Measurements from ENCODE around the gene GRIP2. TPM values are rescaled to one million over a fixed set of nuclear protein-coding genes. Genes with fewer than 3 reads are reported as not detected.

Gene GRIP2
- total RNA-seq, 4 donors from 2014 or later = 0.77 to 8.0 (median 2.1) TPM

- Histone ChIP-seq H3K36me3 (no peaks in the 10 kb centered on the region), H3K27ac (no peak overlapping the region), H3K4me3 (no peak overlapping the region), H3K9me3 (no peaks in the 10 kb centered on the region), H3K27me3 (no peaks in the 10 kb centered on the region), H3K4me1 (no peaks in the 10 kb centered on the region)
- no peak for DNase-seq
- intact Hi-C loops (cut with DNase I; ENCODE audit: low total_unique reads) = no loop called here
- TF ChIP-seq CTCF (IDR thresholded peaks at IDR 0.05) (no peak), POLR2A (IDR thresholded peaks at IDR 0.05) (no peak)
These were observed 43.5 kb upstream of the GRIP2 start for GRCh38 chr3:14583548-14584091.

- Histone ChIP-seq H3K4me3 (no peak overlapping the region), H3K9me3 (no peaks in the 10 kb centered on the region), H3K4me1 (no peaks in the 10 kb centered on the region), H3K27me3 (no peaks in the 10 kb centered on the region), H3K36me3 (no peaks in the 10 kb centered on the region), H3K27ac (no peak overlapping the region)
- no peak for DNase-seq
- intact Hi-C loops (cut with DNase I; ENCODE audit: low total_unique reads) = no loop called here
- TF ChIP-seq POLR2A (IDR thresholded peaks at IDR 0.05) = no peak
- no peak for TF ChIP-seq CTCF (IDR thresholded peaks at IDR 0.05)
These were observed 41.9 kb upstream of the GRIP2 start for GRCh38 chr3:14582045-14582410.

DNA sequence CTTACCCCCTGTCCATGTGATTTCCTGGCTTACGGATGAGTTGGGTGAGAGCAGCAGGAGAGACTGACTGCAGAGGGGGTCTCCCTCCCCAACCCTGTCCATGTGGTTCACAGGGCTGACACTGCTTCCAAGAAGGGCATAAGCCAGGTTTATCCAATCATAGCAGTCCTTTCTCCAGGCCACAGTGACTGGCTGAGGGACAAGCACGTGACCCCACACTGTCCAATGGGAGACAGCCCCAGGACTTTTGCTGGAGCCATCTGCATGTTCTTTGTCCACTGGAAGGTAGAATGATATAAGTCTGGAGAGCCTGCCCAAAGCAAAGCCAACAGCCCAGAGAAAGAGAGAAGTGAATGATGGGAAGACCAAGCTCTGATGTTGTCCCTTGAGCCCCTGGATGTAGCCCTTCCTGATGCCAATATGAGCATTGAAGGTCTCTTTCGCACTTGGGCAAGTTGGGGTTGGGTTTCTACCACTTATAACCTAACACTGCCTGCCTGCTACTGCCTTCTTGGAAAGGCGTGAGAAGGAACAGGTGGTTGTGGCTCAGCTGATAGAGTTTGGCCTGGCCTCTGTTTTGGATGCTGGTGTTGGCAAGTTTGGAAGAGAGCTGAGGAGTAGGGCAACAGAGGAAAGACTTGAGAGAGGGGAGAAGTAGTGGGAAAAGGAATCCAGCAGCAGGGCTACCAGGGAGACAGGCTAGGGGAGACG, 41.3 kb upstream of the GRIP2 start:
- H3K36me3 ChIP-seq = no peaks in the 10 kb centered on the region
- DNase-seq = no peak
- no peaks in the 10 kb centered on the region for H3K4me1 ChIP-seq
- H3K9me3 ChIP-seq = no peaks in the 10 kb centered on the region
- H3K4me3 ChIP-seq = no peak overlapping the region
- H3K27me3 ChIP-seq = no peaks in the 10 kb centered on the region
- intact Hi-C loops (cut with DNase I; ENCODE audit: low total_unique reads) = no loop called here
- no peak overlapping the region for H3K27ac ChIP-seq
- TF ChIP-seq CTCF (IDR thresholded peaks at IDR 0.05) = no peak
- no peak for TF ChIP-seq POLR2A (IDR thresholded peaks at IDR 0.05)

GRCh38 chr3:14577897-14578296, 37.8 kb upstream of the GRIP2 start:
- Histone ChIP-seq H3K36me3 (no peaks in the 10 kb centered on the region), H3K9me3 (no peaks in the 10 kb centered on the region), H3K4me1 (no peaks in the 10 kb centered on the region), H3K4me3 (no peak overlapping the region), H3K27me3 (no peaks in the 10 kb centered on the region), H3K27ac (no peak overlapping the region)
- TF ChIP-seq POLR2A (IDR thresholded peaks at IDR 0.05) (no peak), CTCF (IDR thresholded peaks at IDR 0.05) (no peak)
- intact Hi-C loops (cut with DNase I; ENCODE audit: low total_unique reads) = no loop called here
- no peak for DNase-seq

GRCh38 chr3:14576163-14576562, 36.0 kb upstream of the GRIP2 start:
- Histone ChIP-seq H3K36me3 (no peaks in the 10 kb centered on the region), H3K27me3 (no peaks in the 10 kb centered on the region), H3K9me3 (no peaks in the 10 kb centered on the region), H3K4me3 (no peak overlapping the region), H3K27ac (no peak overlapping the region), H3K4me1 (no peaks in the 10 kb centered on the region)
- intact Hi-C loops (cut with DNase I; ENCODE audit: low total_unique reads) = no loop called here
- DNase-seq = no peak
- no peak for TF ChIP-seq CTCF (IDR thresholded peaks at IDR 0.05)
- no peak for TF ChIP-seq POLR2A (IDR thresholded peaks at IDR 0.05)
